ENCODE data around the gene PGA4. TPM values are rescaled to one million over a fixed set of nuclear protein-coding genes. Genes with fewer than 3 reads are reported as not detected.
"Not testable (repeated sequence)": the region's sequence is repeated elsewhere in the genome, so short reads cannot be mapped to it uniquely, and the experiment has no call there.

PGA4 gene
- total and polyA plus RNA-seq, 9 donors: 0.45 to 9.3 (median 1.4) TPM; not detected in 3

DNA sequence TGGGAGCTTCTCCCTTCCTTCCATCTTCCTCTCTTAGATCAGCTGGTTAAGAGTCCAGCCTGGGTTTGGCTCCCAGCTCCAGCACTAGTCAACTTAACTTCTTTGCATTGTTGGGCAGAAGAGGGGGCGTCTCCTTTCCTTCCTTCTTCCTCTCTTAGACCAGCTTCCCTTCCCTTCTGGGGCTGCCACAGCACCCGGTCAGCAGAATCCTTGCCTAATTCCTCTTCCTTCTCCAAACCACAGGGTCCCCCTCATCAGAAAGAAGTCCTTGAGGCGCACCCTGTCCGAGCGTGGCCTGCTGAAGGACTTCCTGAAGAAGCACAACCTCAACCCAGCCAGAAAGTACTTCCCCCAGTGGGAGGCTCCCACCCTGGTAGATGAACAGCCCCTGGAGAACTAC lies 19.4 kb downstream of the PGA4 start:
- no CpG with 5 or more reads among the region's 5 CpGs for WGBS, 3 donors
- H3K36me3 ChIP-seq; intact Hi-C loops (cut with DNase I): not testable (repeated sequence)

DNA sequence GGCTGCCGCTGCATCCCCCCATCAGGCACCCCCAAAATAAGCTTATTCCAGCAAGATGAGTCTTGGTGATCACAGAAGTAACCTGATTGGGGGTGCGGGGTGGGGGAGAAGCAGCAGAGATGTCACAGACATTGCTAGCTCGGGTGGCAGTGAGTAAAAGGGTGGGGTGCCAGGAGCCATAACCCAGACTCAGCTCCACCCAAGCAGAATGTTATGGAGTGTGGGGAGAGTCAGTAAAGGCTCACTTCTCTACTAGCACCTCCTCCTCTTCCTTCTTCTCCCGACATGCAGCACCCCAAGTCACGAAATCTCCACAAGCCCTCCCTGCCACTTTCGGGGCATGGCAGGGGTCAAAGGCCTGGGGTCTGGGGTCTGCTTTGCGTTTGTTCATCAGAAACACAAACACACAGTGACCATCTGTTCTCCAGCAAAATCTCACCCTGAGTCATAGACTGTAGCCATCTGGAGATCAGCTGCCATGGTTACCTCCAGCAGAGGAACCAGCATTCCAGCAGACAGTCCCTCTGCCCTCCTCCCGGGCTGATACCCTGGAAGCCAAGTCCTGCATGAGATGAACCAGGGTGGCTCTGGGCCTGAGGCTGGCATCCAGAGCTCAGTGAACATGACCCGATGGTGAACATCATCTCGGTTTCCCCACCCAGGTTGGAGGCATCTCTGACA lies 23.3 kb downstream of the PGA4 start:
- H3K4me3 ChIP-seq; H3K9me3 ChIP-seq; intact Hi-C loops (cut with DNase I); H3K4me1 ChIP-seq (ENCODE audit: insufficient read depth); H3K27ac ChIP-seq; DNase-seq; H3K36me3 ChIP-seq; H3K27me3 ChIP-seq: not testable (repeated sequence)
- no CpG with 5 or more reads among the region's 10 CpGs for WGBS, 3 donors

More for the DNA sequence above, 19.4 kb downstream of the PGA4 start:
- not testable (repeated sequence) for H3K27me3 ChIP-seq; H3K4me1 ChIP-seq (ENCODE audit: insufficient read depth); H3K4me3 ChIP-seq; H3K27ac ChIP-seq; H3K9me3 ChIP-seq; DNase-seq

DNA sequence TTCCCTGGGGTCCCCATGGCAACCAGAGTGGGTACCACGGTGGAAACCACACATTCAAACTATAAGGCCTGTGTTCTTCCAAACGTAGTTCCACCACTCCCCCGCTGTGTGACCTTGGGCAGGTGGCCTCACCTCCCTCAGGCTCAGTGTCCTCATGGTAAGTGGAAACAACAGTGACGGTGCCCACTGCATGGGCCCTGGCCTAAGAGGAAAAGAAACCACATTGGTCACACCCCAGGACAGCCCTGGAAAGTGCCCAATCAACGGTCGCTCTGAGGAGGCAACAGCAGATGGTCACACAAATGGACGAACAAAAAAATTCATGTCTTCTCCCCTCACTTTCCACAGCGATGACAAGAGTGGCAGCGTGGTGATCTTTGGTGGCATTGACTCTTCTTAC lies 25.9 kb downstream of the PGA4 start:
- DNase-seq; intact Hi-C loops (cut with DNase I); H3K9me3 ChIP-seq; H3K4me3 ChIP-seq; H3K4me1 ChIP-seq (ENCODE audit: insufficient read depth); H3K36me3 ChIP-seq; H3K27ac ChIP-seq; H3K27me3 ChIP-seq: not testable (repeated sequence)
- WGBS, 3 donors: 75 to 88% (median 79%) methylated on average over 9 of the region's 9 CpGs

DNA sequence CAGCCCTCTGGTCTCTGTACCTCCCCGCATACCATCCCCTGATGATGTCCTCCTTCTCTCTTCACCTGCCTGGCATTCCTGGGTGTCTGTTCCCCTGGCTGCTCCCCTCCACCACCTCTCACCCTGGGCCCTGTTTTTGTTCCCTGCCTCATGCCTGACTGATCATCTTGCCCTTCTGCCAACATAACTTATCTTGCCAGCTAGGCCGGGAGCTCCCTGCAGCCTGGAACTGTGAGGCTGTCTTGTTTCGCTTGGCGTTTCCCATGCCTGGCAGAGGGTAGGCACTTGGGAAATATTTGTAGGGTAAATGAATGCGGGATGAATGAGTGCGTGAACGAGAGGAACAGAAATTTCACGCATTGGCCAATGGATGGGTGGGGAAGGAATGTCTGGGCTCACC lies 27.1 kb downstream of the PGA4 start:
- intact Hi-C loops (cut with DNase I); DNase-seq; H3K36me3 ChIP-seq; H3K9me3 ChIP-seq; H3K27me3 ChIP-seq; H3K27ac ChIP-seq; H3K4me3 ChIP-seq; H3K4me1 ChIP-seq (ENCODE audit: insufficient read depth): not testable (repeated sequence)
- 88 to 91% (median 91%) methylated on average over 8 of the region's 8 CpGs for WGBS, 3 donors

DNA sequence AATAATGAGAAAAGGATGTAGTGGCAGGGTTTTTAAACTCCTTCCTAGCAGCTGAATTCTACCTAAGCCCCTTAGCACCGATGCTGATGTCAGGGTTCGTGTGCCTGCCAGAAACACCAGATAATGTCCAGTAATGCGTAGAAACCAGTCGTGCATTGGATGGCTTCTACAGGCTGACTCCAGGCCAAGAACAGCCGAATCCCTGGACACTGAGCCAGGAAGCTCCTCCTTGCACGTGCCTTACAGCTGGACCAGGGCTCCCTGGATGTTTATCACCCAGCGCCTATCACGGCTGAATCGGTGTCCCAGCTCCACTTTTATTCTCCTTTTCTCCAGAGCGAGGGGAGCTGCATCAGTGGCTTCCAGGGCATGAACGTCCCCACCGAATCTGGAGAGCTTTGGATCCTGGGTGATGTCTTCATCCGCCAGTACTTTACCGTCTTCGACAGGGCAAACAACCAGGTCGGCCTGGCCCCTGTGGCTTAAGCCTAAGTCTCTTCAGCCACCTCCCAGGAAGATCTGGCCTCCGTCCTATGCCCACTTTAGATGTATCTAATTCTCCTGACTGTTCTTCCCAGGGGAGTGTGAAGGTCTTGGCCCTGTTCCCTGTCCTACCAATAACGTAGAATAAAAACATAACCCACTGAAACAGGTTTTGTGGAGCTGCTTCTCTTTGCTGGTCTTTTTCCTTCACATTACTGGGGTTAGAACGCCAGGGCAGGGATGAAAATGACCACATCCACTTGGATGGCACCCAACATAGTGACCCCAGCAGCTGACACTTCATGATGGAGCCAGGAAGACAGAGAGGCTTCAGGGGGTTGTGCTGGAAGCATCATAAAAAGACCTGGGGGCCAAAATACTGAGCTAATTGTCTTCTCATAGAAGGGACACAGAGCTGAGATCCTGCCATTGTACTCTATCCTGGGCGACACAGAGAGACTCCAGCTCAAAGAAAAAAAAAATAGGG lies 28.9 kb downstream of the PGA4 start:
- H3K4me1 ChIP-seq (ENCODE audit: insufficient read depth); H3K27ac ChIP-seq; H3K4me3 ChIP-seq; H3K36me3 ChIP-seq; H3K27me3 ChIP-seq; H3K9me3 ChIP-seq: not testable (repeated sequence)
- intact Hi-C loops (cut with DNase I): loop anchor here in 2 of 4 donors (10.0 kb wide), 2 partner anchors 134 to 144 kb away; partner anchors contain the start of gene TMEM216 (in 1 of the 2)
- WGBS, 3 donors: 25 to 37% (median 34%) methylated on average over 20 of the region's 20 CpGs
- peak; percentile 54 to 82 (median 57) for DNase-seq

DNA sequence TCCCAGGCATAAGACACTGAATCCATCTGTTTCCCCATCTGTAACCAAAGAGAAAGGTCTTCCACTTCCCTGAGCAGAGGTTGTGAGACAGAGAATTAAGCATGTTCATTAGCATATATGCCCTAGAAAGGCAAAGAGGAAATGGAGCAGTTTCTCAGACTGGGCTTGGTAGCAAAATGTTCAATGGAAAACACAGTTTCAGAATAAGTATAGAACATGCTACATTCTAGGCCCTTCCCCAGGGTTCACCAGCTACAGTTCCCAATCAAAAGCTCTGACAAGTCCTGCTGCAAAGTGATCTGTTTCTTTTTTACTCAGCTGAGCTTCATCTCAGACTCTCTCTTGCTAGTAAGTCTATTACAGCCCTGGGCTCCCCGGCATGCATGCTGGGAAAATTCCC lies 30.2 kb downstream of the PGA4 start:
- 50 to 76% (median 69%) methylated on average over 1 of the region's 1 CpG for WGBS, 3 donors
- not testable (repeated sequence) for H3K9me3 ChIP-seq; H3K4me1 ChIP-seq (ENCODE audit: insufficient read depth); H3K4me3 ChIP-seq; H3K27ac ChIP-seq; H3K27me3 ChIP-seq; H3K36me3 ChIP-seq; DNase-seq
- intact Hi-C loops (cut with DNase I): loop anchor here in 2 of 4 donors (10.0 kb wide), 2 partner anchors 132 to 142 kb away; partner anchors contain the start of gene TMEM216 (in 1 of the 2)

DNA sequence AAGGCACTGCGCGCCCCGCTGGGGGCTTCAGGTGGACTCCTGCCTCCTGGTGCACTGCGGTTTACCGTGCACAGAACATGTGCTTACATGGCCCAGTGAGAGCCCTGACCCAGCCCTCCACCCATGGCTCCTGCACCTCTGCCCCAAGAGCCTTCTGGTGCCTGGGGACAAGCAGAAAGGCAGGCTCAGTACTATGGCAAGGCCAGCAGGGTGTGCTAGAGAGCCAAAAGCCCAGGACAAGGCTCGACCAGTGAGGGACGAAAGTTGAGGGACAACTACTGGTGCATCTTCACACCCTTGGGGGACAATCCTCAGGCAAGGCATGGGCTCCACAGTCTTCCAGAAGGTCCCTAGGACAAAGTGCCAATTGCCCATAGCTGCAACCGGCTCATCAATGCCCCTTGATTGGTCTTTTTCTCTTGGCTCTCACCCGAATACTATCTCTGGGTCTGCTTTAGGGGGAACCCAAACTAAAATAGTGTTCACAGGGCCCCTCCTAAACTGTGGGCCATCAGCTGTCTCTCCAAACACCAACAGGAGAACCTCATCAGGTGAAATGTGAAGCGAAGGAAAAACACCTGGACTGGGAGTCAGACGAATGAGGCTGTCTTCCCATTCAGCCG lies 32.4 kb downstream of the PGA4 start:
- Histone ChIP-seq H3K4me3 (no peak overlapping the region), H3K9me3 (no peaks in the 10 kb centered on the region), H3K27ac (no peak overlapping the region), H3K4me1 (ENCODE audit: insufficient read depth) (peaks cover 2% of the 10 kb centered on the region), H3K27me3 (no peaks in the 10 kb centered on the region), H3K36me3 (no peaks in the 10 kb centered on the region)
- DNase-seq: peak; percentile 48 to 71 (median 65)
- intact Hi-C loops (cut with DNase I): loop anchor here in 2 of 4 donors (10.0 kb wide), 2 partner anchors 130 to 140 kb away; partner anchors contain the start of gene TMEM216 (in 1 of the 2)
- no peak for TF ChIP-seq EP300 (IDR thresholded peaks at IDR 0.05)
- TF ChIP-seq, protein P1, sequence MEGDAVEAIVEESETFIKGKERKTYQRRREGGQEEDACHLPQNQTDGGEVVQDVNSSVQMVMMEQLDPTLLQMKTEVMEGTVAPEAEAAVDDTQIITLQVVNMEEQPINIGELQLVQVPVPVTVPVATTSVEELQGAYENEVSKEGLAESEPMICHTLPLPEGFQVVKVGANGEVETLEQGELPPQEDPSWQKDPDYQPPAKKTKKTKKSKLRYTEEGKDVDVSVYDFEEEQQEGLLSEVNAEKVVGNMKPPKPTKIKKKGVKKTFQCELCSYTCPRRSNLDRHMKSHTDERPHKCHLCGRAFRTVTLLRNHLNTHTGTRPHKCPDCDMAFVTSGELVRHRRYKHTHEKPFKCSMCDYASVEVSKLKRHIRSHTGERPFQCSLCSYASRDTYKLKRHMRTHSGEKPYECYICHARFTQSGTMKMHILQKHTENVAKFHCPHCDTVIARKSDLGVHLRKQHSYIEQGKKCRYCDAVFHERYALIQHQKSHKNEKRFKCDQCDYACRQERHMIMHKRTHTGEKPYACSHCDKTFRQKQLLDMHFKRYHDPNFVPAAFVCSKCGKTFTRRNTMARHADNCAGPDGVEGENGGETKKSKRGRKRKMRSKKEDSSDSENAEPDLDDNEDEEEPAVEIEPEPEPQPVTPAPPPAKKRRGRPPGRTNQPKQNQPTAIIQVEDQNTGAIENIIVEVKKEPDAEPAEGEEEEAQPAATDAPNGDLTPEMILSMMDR (IDR thresholded peaks at IDR 0.05): peak; percentile 58 to 67 (median 59)
- 59 to 65% (median 61%) methylated on average over 12 of the region's 12 CpGs for WGBS, 3 donors

Data from ovary (tissue), 9 donors.